Thyroid gland (tissue), 4 donors: ENCODE data around the gene LCNL1. TPM values are rescaled to one million over a fixed set of nuclear protein-coding genes. Genes with fewer than 3 reads are reported as not detected.

ENCODE experiments used
- DNase-seq, 2 donors: peaks; one replicate each; pipeline ENCODE4 v3.0.0-alpha.2; 2019
- H3K27ac ChIP-seq, 3 donors: fragments of 200-600 bp; sonication (generic); 1 replicate in 2 of 3; 2 replicates in 1 of 3; pipeline ENCODE4 v1.5.1; 2016 to 2019; ENCODE audit warnings: mild to moderate bottlenecking in 1 of 3, moderate library complexity in 1 of 3
- H3K27me3 ChIP-seq: fragments of 200-600 bp; sonication (generic); one replicate; pipeline ENCODE4 v1.5.1; 2019
- H3K36me3 ChIP-seq, 2 donors: fragments of 200-600 bp; sonication (generic); one replicate each; pipeline ENCODE4 v1.5.1; 2016 to 2019
- H3K4me1 ChIP-seq, 2 donors: fragments of 200-600 bp; sonication (generic); one replicate each; pipeline ENCODE4 v1.5.1; 2017 to 2019
- H3K4me3 ChIP-seq, 3 donors: fragments of 200-600 bp; sonication (generic); replicated peaks in 1 of 3; 1 replicate in 2 of 3; 2 replicates in 1 of 3; pipeline ENCODE4 v1.5.1; 2016; ENCODE audit warnings: mild to moderate bottlenecking in 1 of 3
- H3K9me3 ChIP-seq: fragments of 200-600 bp; sonication (generic); one replicate; pipeline ENCODE4 v1.5.1; 2017
- CTCF ChIP-seq, 6 experiments: fragments of 200-600 bp in 3 of 6; fragments of 450-650 bp in 3 of 6; sonication (generic) in 3 of 6; IDR thresholded peaks; one replicate each; pipeline ENCODE4 v1.5.1; 2016 to 2019; ENCODE audit warnings: antibody characterized with exemption in 6 of 6, mild to moderate bottlenecking in 2 of 6, inconsistent platforms in 1 of 6, moderate library complexity in 1 of 6
- POLR2A ChIP-seq, 2 donors: fragments of 450-650 bp; IDR thresholded peaks; one replicate each; pipeline ENCODE4 v1.6.1; 2017; ENCODE audit warnings: antibody characterized with exemption in 2 of 2, mild to moderate bottlenecking in 2 of 2, moderate library complexity in 1 of 2
- WGBS, 2 donors: methylation state at CpG; one replicate each; pipeline ENCODE4 v1.1.5; 2017; 5-methylcytosine and 5-hydroxymethylcytosine counted together
- intact Hi-C: fragments of 100-400 bp; cut with DNase I; formaldehyde crosslinking; loops from one replicate; pipeline ENCODE4 v1.15.1; 2023
- total RNA-seq, 4 donors: library from RNA; depleted of rRNA; stranded (reverse); fragments of >200 nt; gene quantifications; one replicate each; pipeline ENCODE4 v1.2.3, GENCODE V29; 2016

LCNL1 gene
- total RNA-seq, 4 donors from 2014 or later: 0.54 TPM; not detected in 3

- no peaks in the 10 kb centered on the region for H3K36me3 ChIP-seq
- DNase-seq: no peak
- peak within 1 kb of the TSS in 1 of 3 donors; percentile 30 for H3K4me3 ChIP-seq
- no peaks in the 10 kb centered on the region for H3K9me3 ChIP-seq
- H3K27ac ChIP-seq: no peak within 1 kb of the TSS
- intact Hi-C loops: no loop called here
- H3K27me3 ChIP-seq: no peaks in the 10 kb centered on the region
- no peak for TF ChIP-seq POLR2A (IDR thresholded peaks at IDR 0.05)
- no peak for TF ChIP-seq CTCF (IDR thresholded peaks at IDR 0.05)
- H3K4me1 ChIP-seq: peaks cover 7 to 13% of the 10 kb centered on the region in 2 donors
- 71 to 96% methylated on average over 4 to 8 of the region's 10 CpGs for WGBS, 2 donors
Observed at GRCh38 chr9:136977223-136977622, 5.6 kb upstream of the LCNL1 start, which contains the start of gene PTGDS. TSS of gene PTGDS (plus strand) at chr9:136977504. CDS start at chr9:136977579, 75 bp downstream.

- Histone ChIP-seq H3K36me3 (no peaks in the 10 kb centered on the region), H3K27me3 (no peaks in the 10 kb centered on the region), H3K27ac (no peak overlapping the region), H3K4me1 (peaks cover 7 to 13% of the 10 kb centered on the region in 2 donors), H3K9me3 (no peaks in the 10 kb centered on the region), H3K4me3 (peak overlapping the region in 1 of 3 donors; percentile 30)
- no peak for DNase-seq
- intact Hi-C loops: no loop called here
- 57 to 60% methylated on average over 3 of the region's 33 CpGs for WGBS, 2 donors
- TF ChIP-seq CTCF (IDR thresholded peaks at IDR 0.05) (no peak), POLR2A (IDR thresholded peaks at IDR 0.05) (no peak)
Observed at GRCh38 chr9:136977649-136978072, 5.1 kb upstream of the LCNL1 start.

- intact Hi-C loops: no loop called here
- Histone ChIP-seq H3K4me3 (peak overlapping the region in 1 of 3 donors; percentile 30), H3K4me1 (peaks cover 7 to 13% of the 10 kb centered on the region in 2 donors), H3K27me3 (no peaks in the 10 kb centered on the region), H3K27ac (no peak overlapping the region), H3K9me3 (no peaks in the 10 kb centered on the region), H3K36me3 (no peaks in the 10 kb centered on the region)
- TF ChIP-seq POLR2A (IDR thresholded peaks at IDR 0.05): no peak
- no peak for TF ChIP-seq CTCF (IDR thresholded peaks at IDR 0.05)
- DNase-seq: peak; percentile 51 to 60
- WGBS, 2 donors: 0% methylated on average over 5 of the region's 78 CpGs; no CpG with 5 or more reads in 1 of the 2 donors
Observed at GRCh38 chr9:136978073-136978864, 4.5 kb upstream of the LCNL1 start.

- Histone ChIP-seq H3K4me1 (peaks cover 7 to 13% of the 10 kb centered on the region in 2 donors), H3K27me3 (no peaks in the 10 kb centered on the region), H3K9me3 (no peaks in the 10 kb centered on the region), H3K4me3 (no peak overlapping the region), H3K36me3 (no peaks in the 10 kb centered on the region), H3K27ac (no peak overlapping the region)
- no peak for DNase-seq
- 84 to 93% methylated on average over 2 to 15 of the region's 41 CpGs for WGBS, 2 donors
- TF ChIP-seq CTCF (IDR thresholded peaks at IDR 0.05) (no peak), POLR2A (IDR thresholded peaks at IDR 0.05) (no peak)
- intact Hi-C loops: no loop called here
Observed at GRCh38 chr9:136978865-136979544, 3.8 kb upstream of the LCNL1 start.
